OCI-M2 (cell line): ENCODE data around the gene PDIA5.

ENCODE experiments used
- DNase-seq: peaks from one replicate; lab custom pipeline; 2025; ENCODE audit not compliant: unreplicated experiment; lab: John Stamatoyannopoulos, UW

The PDIA5 gene

DNA sequence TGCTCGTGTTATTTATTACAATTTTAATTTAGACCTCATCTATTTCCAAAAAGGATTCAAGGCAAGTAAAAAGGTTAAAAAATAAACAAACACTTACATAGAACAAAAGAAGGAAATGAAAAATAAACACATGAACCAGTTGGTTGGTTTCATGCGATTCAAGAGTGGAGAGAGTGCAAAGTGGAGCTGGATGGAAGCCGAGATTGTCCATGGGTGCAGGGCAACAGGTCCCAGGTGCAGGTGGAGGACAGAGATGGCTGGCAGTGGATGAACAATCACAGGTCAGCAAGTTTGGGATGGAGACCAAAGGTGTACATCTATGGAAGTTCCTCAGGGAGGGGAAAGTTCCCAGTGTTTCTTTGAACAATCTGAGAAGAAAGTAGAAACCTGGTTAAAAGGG, 27.6 kb upstream of the PDIA5 start:
- no peak for DNase-seq

DNA sequence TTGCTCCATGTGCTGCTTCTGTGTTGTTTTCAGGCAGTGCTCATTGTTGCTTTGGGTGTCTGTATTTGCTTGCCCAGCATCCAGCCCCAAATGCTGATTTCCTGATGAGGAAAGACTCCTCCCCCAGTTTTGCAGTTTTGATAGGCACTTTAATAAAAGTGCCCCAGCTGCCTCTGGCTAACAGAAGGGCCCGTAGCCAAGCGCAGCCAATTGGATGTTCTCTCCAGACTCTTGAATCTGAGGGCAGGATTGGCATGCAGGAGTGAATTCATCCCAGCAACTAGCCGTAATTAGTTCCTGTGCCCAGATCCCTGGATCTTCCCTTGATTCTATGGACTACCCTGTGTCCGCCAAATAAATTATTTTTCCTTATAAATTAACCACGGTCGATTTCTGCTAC, 24.4 kb upstream of the PDIA5 start:
- DNase-seq: no peak

DNA sequence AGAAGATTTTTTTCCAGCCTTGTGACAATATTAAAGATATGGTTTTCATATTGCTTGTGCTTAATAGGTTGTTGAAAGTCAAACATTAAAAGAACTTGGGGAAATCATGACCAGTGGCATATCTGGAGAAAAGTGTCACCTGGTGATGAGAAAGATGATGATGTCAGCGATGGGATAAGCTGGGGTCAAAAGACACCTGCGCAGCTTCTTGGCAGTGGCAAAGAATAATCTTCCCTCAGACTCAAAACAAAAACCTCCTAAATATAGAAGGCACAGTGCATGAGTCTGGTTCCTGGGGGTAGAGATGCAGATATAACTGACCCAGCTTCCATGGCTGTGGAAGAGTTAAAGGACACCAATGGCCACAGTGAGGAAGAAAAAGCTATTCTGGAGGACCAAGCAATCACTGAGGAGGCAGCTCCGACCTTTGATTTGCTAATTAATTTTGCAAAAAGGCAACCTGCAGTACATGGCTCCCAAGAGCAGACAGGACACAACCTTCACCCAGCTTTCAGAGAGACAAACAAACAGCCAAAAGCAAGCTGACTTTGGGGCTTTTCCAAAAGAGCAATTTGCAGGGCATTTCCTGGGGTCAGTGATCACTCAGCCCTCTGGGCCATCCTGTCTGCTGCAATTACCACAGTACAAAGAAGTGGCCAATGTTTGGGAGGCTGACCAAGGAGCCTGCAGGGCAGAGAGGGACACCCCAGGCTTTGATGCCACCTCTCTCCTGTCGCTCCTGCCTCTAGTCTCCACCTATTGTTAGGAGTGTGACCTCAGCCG, 21.7 kb upstream of the PDIA5 start:
- no peak for DNase-seq

DNA sequence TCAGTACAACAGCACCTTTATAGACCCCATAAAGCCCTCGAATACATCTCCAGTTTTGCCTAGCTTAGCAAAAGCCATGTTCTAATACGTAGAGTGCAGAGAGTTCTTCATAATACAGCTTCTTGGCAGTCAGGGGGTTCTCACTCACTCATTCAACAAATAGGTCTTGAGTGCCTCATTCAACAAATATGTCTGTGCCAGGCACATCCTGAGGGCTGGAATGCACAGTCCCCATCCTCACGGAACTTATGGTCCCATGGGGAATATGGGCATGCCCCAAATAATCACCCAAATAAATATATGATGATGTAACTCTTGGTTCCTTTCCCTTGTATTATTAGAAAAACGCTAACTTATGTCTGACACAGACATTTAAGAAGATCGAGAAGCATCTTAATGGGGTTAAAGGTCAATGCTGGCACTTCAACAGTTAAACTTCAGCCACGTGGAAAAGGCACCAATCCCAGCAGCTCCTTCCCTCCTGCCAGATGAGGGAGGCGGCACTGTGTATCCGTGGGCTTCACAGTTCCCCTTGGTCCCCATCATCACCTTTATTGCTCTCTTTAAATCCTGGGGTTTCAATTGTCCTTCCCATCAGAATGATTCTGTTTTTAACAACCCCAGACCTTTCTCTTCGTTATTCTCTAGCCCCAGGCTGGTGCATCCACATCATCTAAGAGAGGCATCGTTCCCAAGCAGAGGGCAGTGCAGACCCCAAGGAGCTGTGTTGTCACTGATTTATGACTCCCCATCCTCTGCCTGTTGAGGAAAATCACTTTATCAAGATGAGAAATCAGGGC, 20.4 kb upstream of the PDIA5 start:
- DNase-seq: no peak

DNA sequence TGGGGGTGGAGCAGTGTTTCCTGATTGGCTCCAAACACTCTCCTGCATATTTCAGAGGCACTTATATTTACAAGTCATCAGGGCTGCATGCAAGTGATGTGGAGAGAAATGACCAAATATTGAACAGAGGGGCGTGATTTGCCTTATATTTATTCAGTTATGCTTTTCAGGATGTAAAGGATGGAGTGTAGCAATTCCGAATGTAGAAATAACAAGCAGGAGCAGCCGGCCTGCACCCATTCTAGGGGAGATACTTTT, 19.8 kb upstream of the PDIA5 start:
- DNase-seq: no peak

DNA sequence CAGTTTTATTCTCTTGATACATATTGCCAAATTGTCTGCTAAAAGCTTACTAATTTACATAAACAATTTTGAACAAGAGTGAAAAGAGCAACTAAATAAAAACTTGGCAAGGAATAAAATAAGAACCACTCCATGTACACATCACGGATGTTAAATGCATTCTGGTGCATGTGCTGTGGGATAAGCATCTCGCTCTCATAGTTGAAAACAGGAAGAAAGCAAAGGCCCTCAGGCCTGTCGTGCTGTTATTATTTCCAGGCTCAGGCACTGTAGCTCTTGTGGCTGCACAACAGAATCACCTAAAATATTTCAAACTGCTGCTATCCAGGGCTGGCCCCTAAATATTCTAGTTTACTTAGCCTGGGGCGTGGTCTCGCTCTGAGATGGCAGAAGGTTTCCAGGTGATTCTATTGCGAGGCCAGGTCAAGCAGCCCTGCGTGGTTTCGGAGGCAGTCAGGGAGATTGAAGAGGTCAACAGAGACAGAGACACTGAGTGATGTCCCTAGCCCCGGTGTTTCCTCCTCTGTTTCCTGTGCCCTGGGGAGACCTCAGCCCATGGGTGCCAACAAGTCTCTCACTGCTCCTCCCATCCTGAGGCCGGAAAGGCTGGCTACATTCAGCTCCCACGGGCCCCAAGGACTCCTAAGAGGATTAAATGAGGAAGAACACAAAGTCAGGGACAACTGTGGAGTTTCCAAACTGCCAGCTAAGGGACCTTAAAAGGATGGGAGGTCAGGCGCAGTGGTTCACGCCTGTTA, 18.2 kb upstream of the PDIA5 start:
- no peak for DNase-seq

DNA sequence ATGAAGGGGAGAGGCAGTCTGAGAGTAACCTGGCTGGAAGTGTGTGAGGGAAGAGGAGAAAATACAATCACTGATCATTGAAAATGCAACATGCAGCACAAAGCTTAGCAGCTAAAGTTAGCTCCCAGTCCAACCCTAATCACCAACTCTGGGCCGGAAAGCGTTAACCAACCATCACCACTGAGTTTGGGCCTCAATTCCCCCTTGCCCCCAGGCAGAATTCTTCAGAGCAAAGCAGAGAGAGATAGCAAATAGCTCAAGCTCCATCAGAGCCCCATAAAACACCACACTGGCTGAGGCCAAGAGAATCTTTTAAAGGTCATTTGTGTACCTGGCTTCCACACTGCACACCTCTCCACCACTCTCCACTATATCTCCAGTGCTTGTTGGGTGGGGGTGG, 16.2 kb upstream of the PDIA5 start:
- DNase-seq: no peak

DNA sequence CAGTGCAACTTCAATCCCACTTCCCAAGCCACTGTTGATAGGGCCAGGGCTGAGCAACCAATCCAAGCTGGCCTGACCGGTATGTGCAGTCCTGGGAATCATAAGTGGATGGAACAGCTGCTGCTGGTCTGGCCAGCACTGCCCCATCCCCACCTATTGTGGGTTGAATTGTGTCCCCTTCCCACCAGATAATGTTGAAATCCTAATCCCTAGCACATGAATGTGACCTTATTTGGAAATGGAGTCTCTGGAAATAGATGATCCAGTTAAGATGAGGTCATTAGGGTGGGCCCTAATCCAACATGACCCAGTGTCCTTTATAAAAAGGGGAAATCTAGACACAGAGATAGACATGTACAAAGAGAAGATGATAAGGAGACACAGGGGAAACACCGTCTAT, 13.7 kb upstream of the PDIA5 start:
- no peak for DNase-seq

DNA sequence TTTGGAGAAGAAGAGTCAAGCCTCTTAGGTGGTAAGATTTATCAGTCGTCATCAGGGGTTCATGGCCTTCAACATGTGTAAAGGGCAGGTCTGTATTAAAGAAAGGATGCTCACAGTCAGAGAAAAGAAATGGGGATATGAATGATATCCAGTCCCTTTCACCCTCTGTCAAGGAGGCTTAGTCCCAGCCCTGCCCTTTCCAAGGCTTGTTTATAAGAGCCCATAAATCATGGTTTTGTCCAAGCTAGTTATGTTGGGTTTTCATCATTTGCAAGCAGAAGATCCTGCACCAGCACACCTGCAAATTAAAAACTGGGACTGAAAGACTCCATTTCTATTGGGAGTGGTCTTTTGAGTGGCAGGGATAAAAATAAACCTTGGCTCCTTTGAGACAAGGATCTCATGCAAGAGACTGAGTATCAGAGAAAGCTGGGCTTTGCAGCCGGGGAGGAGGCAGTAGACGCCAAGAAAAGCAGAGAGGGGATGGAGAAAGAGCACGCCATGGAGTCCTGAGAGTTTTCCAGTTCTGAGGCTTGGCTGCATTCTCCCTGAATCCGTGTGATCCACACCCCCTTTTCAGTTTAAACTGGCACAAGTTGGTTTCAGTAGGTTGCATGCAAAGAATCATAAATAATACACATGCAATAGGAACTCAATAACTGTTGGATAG, 12.6 kb upstream of the PDIA5 start:
- DNase-seq: no peak

DNA sequence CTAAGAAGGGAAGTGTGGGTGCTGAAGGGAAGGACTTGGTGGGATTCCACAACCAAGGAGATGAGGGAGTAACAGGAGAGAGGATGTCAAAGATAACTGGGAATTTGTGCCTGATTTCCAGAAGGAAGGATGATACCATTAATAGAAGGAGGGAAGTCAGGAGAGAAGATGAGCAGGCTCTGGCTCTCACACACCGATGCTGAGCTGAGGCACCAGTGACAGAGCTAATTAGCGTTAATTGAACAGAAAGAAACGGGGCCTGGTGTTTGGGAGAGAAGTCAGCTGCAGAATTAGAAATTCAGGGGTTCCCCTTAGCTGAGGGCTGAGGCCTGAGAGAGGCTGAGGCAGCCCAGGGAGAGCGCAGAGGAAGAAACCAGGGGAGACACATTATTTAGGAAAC, 11.9 kb upstream of the PDIA5 start:
- no peak for DNase-seq

DNA sequence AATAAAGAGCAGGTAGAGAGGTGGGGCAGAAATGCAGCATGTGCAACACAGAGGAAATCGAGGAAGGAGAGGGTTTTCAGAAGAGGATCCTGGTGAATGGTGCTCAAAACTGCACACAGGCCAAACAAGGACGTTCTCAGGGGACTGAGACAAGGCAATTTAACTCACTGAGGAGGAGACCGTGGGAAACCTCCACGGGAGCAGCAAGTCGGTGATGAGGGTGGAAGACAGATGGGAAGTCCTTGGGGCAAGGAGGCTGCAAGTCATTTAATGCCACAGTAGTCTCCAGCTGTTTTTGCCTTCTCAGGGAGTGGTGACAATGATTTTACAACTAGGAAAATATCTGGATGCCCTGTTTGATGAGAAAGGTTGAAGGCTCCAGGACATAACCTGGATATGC, 11.5 kb upstream of the PDIA5 start:
- no peak for DNase-seq

DNA sequence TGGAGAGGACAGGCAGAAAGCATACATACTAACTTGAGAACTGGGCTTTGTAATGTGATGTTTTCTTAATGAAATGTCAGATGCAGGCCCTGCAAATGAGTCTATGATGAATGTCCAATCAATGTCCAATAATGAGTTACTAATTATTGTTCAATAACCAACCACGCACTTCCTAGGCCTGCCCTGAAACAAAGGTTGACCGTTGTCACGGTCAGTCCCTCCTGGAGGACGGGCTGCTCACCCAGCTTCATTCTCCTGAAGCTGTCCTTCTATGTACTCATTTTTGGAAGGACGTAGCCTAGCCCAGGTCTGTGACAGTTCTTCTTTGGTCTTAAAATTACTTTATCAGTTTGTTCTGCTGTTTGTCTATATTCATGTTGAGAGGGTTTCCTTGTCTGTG, 8.3 kb upstream of the PDIA5 start:
- no peak for DNase-seq

DNA sequence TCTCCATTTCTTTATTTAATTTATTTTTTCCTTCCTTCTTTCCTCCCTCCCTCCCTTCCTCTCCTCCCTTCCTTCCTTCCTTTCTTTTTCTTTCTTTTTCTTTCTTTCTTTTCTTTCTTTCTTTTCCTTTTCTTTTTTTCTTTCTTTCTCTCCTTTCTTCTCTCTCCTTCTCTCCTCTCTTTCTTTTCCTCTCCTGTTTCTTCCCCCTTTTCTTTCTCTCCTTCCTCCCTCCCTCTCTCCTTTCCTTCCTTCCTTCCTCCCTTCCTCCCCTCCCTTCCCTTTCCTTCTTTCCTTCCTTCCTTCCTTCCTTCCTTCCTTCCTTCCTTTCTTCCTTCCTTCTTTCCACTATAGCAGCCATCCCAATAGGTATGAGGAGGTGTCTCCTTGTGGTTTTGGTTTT, 6.8 kb upstream of the PDIA5 start:
- no peak for DNase-seq

DNA sequence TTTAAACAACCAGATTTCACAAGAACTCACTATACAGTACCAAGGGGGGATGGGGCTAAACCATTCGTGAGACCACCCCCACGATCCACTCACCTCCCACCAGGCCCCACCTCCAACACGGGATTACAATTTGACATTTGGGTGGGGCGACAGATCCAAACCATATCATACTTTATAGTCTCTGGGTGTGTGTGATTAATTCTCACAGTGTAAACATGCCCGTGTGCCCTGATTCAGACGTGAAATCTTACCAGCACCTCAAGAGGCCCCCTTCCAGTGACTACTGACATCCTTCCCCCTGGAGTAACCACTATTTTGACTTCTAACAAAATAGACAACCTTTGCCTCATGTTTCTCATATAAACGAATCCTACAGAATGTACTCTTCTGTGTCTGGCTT, 5.0 kb upstream of the PDIA5 start:
- DNase-seq: no peak

DNA sequence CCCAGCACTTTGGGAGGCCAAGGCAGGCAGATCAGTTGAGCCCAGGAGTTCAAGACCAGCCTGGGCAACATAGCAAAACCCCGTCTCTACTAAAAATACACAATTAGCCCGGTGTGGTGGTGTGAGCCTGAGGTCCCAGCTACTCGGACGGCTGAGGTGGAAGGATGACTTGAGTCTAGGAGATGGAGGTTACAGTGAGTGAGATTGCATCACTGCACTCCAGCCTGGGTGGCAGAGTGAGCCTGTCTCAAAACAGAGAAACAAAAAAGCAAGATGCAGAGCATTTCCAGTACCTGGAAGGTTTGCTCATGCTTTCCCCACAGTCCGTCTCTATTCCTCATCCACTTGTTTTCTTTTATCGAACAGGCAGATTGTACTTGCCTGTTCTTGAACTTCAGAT, 3.8 kb upstream of the PDIA5 start:
- DNase-seq: no peak

DNA sequence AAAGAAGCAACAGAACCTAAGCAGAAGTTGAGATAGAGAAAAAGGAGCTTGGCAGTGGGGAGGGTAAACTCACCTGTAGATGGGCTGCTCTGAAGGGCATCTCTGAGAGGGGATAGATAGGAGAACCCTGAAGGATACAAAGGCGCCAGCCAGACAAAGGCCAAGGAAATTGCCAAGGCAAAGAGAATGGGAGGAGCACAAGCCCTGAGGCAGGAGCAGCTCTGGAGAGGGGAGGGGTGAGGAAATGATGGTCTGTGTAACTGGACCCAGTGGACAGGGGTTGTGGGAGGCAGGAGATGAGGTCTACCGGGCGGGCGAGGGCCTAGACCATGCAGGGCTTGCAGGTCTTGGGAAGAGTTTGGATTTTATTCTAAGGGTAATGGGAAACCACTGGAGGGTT, 2.3 kb upstream of the PDIA5 start:
- no peak for DNase-seq

DNA sequence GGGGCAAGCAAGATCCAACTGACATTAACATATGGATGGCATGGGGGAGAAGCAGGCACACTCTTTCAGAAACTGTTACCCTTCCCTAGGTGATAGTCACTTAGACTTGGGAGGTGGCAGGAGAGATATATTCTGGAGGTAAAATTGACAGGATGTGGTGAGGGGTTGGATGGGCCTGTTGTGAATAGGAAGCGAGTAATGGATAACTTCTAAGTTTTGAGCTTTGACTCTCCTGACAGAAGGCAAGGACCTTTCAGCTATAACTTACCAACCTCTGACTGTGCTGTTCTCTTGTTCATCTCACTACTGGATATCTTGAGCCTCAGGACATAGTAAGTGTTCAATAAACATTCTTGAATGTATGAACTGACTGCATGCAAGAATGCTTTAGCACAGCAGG, 1.9 kb upstream of the PDIA5 start:
- DNase-seq: no peak

DNA sequence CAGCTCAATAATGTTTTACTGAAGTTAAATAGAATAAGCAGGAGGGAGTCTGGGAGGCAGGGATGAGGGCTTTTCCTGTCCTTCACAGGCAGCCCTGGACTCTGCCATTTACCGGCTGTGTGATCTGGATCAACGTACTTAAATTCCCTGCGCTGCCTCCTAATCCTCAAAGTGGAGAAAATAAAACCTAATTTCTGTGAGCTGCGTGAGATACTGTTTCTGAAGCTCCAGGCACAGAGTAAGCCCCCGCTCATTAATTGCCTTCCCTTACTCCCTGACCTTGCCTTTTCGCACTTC, 278 bp upstream of the PDIA5 start:
- no peak for DNase-seq

DNA sequence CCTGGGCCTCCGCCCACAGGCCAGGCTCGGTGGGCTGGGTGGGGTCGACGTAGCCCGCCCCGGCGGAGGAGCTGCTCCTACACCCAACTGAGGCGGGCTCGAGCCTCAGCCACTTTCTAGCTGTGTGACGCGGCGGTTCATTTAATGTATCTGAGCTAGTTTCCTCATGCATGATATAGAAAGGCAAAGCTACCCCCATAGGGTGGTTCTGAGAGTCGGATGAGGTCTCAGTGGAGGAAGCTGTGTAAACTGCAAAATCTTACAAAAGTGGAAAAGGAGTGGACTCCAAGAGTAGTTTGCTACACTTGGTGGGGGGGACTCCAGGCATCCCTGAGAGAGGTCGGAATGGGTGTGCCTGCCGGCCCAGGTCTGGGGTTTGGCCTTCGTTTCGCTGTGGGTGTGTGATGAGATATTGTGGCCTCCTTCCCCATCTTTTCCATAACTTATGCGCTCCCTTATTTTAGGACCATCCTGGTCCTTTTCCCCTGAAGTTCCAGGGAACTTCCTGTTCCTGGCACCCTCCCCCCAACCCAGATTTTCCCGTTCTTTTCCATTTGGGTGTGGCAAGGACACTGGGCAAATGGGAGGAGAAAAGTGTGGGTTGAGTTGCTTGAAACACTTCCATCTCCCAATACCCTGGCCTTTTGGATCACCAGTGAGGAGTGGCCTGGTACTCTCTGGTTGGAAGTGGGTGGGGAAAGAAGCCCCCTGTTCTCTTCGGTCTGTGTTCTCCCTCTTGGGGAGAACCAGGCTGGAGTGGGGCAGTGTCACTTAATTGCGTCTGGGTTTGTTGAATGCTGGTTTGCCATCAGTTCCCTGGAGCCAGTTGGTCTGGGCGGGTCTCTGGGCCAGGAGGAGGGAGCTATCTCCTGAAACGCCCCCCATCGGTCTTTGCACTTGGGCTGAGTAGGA, 1.1 kb downstream of the PDIA5 start:
- no peak for DNase-seq

DNA sequence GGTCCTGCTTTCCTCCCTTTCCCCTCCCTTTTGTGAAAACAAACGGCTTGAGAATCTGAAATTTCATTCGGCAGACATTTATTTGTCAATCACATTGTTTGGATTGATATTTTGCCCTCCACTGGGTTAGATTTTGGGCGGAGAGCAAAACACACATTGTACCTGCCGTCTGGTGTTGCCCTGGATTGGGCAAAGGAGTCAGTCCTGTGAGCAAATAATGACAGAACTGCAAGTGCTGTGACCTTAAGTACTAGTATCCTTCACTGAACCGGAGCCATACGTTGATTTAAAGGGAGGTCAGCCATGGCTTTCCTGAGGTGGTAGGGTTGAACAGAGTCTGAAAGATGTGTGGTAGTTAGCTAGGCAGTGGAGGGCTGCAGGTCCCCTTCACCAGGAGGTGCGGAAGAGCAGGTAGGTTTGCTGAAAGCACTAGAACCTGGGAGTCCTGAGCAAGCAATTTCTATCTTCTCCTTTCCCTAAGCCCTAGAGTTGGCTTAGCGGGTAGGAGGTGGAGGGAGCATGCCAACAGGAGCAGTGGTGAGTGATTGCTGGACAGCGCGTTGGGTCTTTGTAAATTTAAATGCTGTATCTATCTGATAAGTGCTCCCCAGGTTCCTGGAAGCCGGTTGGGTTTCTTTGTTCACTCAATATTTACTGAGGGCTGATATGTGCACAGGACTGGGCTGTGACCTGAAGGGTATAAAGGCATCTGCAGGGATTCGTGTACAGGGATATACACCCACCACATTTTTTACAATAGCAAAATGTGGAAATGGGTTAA, 2.0 kb downstream of the PDIA5 start:
- no peak for DNase-seq
